ENCODE results near the gene EPHB1.

The EPHB1 gene

GRCh38 chr3:134887536-134887935, 92.5 kb downstream of the EPHB1 start:
- DNase-seq, result no peak

- no peak for DNase-seq
Observed at GRCh38 chr3:134892326-134892725, 97.3 kb downstream of the EPHB1 start.

GRCh38 chr3:134892761-134893160, 97.7 kb downstream of the EPHB1 start:
- no peak for DNase-seq

- no peak for DNase-seq
Observed at GRCh38 chr3:134894533-134894932, 99.5 kb downstream of the EPHB1 start.

GRCh38 chr3:134895181-134895580, 100.1 kb downstream of the EPHB1 start:
- DNase-seq, result no peak

GRCh38 chr3:134896141-134896540, 101.1 kb downstream of the EPHB1 start:
- DNase-seq, result no peak

- no peak for DNase-seq
Observed at GRCh38 chr3:134896696-134897095, 101.6 kb downstream of the EPHB1 start.

- DNase-seq, result no peak
Observed at GRCh38 chr3:134897391-134898141, 102.5 kb downstream of the EPHB1 start.

GRCh38 chr3:134898181-134898754, 103.2 kb downstream of the EPHB1 start:
- no peak for DNase-seq

GRCh38 chr3:134899786-134900185, 104.7 kb downstream of the EPHB1 start:
- DNase-seq, result no peak

- no peak for DNase-seq
Observed at GRCh38 chr3:134900482-134900881, 105.4 kb downstream of the EPHB1 start.

GRCh38 chr3:134901461-134901860, 106.4 kb downstream of the EPHB1 start:
- no peak for DNase-seq

- DNase-seq, result no peak
Observed at GRCh38 chr3:134903837-134904236, 108.8 kb downstream of the EPHB1 start.

GRCh38 chr3:134904241-134904771, 109.2 kb downstream of the EPHB1 start:
- peak; percentile 31 for DNase-seq

- no peak for DNase-seq
Observed at GRCh38 chr3:134904776-134905646, 110.0 kb downstream of the EPHB1 start.

GRCh38 chr3:134905647-134905935, 110.5 kb downstream of the EPHB1 start:
- no peak for DNase-seq

GRCh38 chr3:134908271-134908670, 113.2 kb downstream of the EPHB1 start:
- no peak for DNase-seq

GRCh38 chr3:134910026-134910425, 115.0 kb downstream of the EPHB1 start:
- no peak for DNase-seq

GRCh38 chr3:134911586-134912548, 116.8 kb downstream of the EPHB1 start:
- DNase-seq, result no peak

- DNase-seq, result no peak
Observed at GRCh38 chr3:134916276-134916961, 121.4 kb downstream of the EPHB1 start.

- no peak for DNase-seq
Observed at GRCh38 chr3:134917631-134918030, 122.6 kb downstream of the EPHB1 start.

- no peak for DNase-seq
Observed at GRCh38 chr3:134918441-134918840, 123.4 kb downstream of the EPHB1 start.
